ENCODE measurements around the gene SERPINB1.

SERPINB1 gene

DNA sequence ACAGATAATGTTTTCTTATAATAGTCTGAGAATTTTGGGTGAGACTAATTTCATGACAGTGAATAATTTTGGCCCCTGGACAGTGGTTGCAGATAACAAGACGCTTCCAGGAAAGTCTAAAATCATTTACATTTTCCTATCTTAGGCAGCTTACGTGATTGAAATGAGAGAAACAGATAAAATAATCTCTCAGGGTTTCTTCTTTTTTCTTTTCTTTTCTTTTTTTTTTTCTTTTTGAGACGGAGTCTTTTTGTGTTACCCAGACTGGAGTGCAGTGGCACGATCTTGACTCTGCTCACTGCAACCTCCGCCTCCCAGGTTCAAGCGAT is 4.2 kb upstream of the SERPINB1 start:
- no peak for DNase-seq (ENCODE audit: low read depth)

DNA sequence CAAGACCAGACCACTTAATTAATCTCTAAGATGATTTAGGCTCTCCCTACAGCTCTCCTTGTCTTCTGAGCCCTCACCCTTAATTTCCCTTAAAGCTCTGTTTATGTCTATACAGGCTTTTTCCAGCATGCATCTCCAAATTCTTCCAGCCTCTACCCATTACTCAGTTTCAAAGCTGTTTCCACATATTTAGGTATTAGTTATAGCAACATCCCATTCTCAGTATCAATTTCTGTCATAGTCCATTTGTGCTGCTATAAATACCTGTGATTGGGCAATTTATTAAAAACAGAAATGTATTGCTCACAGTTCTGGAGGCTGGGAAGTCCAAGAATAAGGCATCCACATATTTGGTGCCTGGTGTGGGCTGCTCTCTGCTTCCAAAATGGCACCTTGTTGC is 2.3 kb upstream of the SERPINB1 start:
- no peak for DNase-seq (ENCODE audit: low read depth)

DNA sequence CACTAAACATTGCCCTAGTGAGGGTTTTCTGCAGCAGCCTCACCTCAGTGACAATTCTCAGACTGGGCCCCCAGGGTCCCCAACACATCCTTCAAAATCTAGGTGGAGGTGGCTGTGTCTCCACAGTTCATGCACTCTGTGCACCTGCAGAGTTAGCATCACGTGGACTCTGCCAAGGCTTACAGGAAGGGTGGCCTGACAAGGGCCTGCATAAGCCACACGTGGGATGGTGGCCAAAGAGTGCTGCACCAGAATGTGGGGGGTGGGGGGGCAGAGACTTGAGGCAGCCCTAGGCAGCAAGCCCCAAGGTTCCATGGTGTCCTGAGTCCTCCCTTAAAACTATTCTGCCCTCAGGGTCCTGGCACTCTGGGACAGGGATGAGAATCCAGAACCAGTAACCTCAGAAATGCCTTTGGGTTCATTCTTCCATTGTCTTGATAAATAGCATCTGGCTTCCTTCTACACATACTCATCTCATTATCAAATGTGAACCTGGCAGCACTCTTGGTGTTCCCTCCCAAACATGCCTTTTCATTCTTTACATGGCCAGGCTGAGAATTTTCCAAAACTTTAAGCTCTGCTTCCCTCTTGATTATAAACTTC is 1.6 kb upstream of the SERPINB1 start:
- no peak for DNase-seq (ENCODE audit: low read depth)

- no peak for DNase-seq (ENCODE audit: low read depth)
These were observed 483 bp upstream of the SERPINB1 start for GRCh38 chr6:2842139-2842552.

GRCh38 chr6:2840749-2841061 is 958 bp downstream of the SERPINB1 start:
- DNase-seq (ENCODE audit: low read depth), result no peak

DNA sequence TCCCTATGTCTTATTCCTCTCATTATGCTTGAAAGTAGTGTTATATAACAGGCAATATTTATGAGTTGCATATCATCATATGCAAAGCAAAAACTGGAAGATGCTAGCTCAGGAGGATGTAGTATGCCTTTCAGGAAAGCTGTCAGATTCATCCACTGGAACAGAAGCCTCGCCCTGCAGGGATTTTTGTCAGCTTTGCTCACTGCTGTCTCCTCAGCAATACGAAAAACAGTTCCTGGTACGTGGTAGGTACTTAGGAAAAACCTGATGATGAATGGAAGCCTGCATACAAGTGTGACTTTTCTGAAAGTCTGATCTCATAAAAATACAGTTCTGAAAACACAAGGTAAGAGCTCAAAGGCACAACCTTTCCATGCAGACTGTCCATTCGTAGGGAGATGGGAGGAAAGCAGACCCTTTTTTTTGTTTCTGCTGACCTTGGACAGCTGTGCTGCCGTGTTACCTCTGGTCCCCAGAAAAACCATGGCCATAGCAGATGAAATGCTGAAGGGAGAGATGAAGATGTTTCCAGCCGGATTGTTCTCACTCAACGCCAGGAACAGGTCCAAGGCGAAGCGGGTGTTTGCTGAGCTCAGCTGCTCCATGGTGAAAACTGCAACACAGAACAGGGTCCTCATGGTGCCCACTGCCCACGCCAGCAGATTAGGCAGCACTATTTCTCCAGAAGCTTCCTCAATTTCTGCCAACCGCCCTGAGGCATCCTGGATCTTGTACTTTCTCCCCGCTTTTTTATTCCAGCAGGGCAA is 1.5 kb downstream of the SERPINB1 start:
- no peak for DNase-seq (ENCODE audit: low read depth)

- no peak for DNase-seq (ENCODE audit: low read depth)
These were observed 2.3 kb downstream of the SERPINB1 start for GRCh38 chr6:2839195-2839981.

GRCh38 chr6:2838251-2838650 is 3.4 kb downstream of the SERPINB1 start:
- DNase-seq (ENCODE audit: low read depth), result no peak

GRCh38 chr6:2834262-2834661 is 7.4 kb downstream of the SERPINB1 start:
- no peak for DNase-seq (ENCODE audit: low read depth)

DNA sequence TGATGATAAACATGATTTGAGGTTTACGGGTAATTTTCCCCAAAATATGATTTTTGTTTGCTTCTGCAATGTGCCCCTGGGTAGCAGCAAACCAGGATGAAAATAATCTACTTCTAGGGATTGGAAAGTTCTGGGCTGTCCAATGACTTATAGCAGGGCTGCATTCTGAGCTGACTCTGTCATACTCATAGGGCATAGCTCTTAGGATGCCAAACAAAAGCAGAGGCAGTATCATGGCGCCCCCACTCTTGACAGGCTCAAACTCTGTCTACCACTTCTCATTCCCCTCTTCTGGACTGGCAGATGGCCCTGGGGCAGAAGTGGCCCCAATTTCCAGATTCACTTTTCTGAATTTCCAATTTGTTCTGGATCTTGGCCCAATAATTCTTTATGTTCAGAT is 10.3 kb downstream of the SERPINB1 start:
- DNase-seq (ENCODE audit: low read depth), result no peak

GRCh38 chr6:2830183-2830582 is 11.5 kb downstream of the SERPINB1 start:
- DNase-seq (ENCODE audit: low read depth), result no peak

- no peak for DNase-seq (ENCODE audit: low read depth)
These were observed 12.4 kb downstream of the SERPINB1 start for GRCh38 chr6:2829253-2829652.

GRCh38 chr6:2828629-2829028 is 13.0 kb downstream of the SERPINB1 start:
- no peak for DNase-seq (ENCODE audit: low read depth)

DNA sequence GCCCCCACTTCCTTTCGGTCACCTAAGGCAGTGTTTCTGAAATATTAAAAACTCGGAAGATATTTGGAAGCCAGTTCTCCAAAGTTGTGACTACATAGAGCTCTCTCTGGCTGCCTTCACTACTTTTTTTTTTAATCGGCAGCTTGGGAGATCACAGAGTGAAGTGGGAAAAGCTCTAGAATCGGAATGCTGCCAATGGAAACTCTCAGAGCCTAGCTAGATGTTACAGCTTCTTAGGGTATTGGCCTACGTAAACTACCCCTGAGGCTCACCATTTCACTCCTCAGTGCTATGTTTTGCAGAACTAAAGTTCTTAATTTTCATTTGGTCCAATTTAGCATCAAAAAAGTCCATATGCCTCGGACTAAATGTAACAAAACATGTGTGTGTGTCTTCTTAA is 14.5 kb downstream of the SERPINB1 start:
- DNase-seq (ENCODE audit: low read depth), result no peak

DNA sequence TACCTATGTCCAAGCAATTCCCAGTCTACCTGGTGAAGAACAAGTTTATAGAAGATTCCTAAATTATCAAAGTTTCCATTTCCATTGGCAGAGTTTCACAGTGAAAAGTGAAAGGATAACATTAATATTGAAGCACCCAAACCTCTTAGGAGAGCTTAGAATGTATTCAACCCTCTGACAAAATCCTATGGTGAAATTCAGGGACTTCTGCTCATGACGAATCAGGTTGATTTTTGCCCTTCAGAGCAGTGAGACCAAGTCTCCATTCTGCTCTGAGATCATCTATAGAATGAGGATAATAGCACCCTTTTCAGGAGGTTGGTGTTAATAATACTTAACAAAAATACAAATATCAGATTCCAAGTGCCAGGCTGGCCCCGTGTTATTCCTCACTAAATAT is 15.5 kb downstream of the SERPINB1 start:
- DNase-seq (ENCODE audit: low read depth), result no peak

GRCh38 chr6:2823104-2823850 is 18.4 kb downstream of the SERPINB1 start:
- no peak for DNase-seq (ENCODE audit: low read depth)

GRCh38 chr6:2821554-2821953 is 20.1 kb downstream of the SERPINB1 start:
- DNase-seq (ENCODE audit: low read depth), result no peak

- DNase-seq (ENCODE audit: low read depth), result peak; percentile 33
These were observed 21.2 kb downstream of the SERPINB1 start for GRCh38 chr6:2820415-2820814.

- no peak for DNase-seq (ENCODE audit: low read depth)
These were observed 21.7 kb downstream of the SERPINB1 start for GRCh38 chr6:2819978-2820377.

GRCh38 chr6:2819115-2819514 is 22.5 kb downstream of the SERPINB1 start:
- DNase-seq (ENCODE audit: low read depth), result no peak

DNA sequence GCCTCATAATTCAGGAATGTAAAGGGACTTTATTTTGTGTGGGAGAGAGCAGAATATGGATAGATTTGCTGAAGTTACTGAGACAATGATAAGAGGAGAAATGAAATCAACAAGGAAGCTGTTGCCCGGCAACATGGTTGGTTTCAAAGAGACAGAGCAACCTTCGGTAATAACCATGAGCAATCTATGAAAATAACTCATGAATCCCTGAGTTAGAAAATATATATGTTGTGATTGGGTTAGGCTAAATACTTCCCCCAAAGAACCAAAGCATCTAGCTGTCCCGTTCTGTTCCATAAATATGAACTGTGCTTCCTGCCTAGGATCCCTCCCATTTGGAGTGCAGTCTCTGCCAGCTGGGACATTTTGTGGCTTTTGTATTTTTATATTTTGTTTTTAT is 23.1 kb downstream of the SERPINB1 start:
- DNase-seq (ENCODE audit: low read depth), result peak; percentile 53

- no peak for DNase-seq (ENCODE audit: low read depth)
These were observed 23.7 kb downstream of the SERPINB1 start for GRCh38 chr6:2817903-2818443.
